ENCODE measurements around the gene KRTAP4-3. TPM values are rescaled to one million over a fixed set of nuclear protein-coding genes. Genes with fewer than 3 reads are reported as not detected.

KRTAP4-3 gene
- total RNA-seq, 1 experiment from 2014 or later, result not detected

DNA sequence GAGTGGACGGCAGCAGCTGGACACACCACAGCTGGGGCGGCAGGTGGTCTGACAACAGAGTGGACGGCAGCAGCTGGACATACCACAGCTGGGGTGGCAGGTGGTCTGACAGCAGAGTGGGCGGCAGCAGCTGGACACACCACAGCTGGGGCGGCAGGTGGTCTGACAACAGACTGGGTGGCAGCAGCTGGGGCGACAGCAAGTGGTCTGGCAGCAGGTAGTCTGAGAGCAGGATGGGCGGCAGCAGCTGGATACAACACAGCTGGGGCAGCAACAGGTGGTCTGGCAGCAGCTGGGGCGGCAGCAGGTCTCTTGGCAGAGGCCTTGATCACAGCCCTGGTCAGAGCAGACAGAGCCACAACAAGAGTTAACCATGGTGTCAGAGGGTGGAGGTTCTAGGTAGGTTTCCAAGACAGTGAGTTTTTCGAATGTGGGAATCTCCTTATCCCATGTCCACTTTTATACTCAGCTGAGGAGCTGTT is 16.5 kb upstream of the KRTAP4-3 start, which contains the start of gene KRTAP4-1:
Gene KRTAP4-1 (minus strand): TSS at position 432 of the 482 bp plus-strand sequence. CDS start 57 bp downstream, at position 375.
- intact Hi-C loops (cut with micrococcal nuclease; ENCODE audit: unreplicated experiment) (no loop called here), in situ Hi-C loops (cut with HindIII; ENCODE audit: low pct_unique_long_range_greater_than_20kb, low sequenced_read_pairs) (no loop called here)
- ChIA-PET CTCF (no interaction called here), POLR2A (no interaction called here)
- H3K27me3 ChIP-seq (ENCODE audit: control insufficient read depth, insufficient read depth, low read length), result peaks cover 6% of the 10 kb centered on the region; the same call in 1 of the 2 replicates
- H3K4me1 ChIP-seq (ENCODE audit: control insufficient read depth, insufficient read depth, low read length), result no peaks in the 10 kb centered on the region
- H3K27ac ChIP-seq (ENCODE audit: low read length), result no peak within 1 kb of the TSS
- TF ChIP-seq POLR2AphosphoS5 (IDR thresholded peaks at IDR 0.05; ENCODE audit: low read depth, low read length) (no peak), SIN3A (IDR thresholded peaks at IDR 0.05; ENCODE audit: borderline replicate concordance, insufficient read depth, low read depth, low read length) (no peak), TCF7L2 (IDR thresholded peaks at IDR 0.05; ENCODE audit: low read depth, low read length) (no peak), CTCF (IDR thresholded peaks at IDR 0.05) (no peak)
- TF ChIP-seq, protein P1, sequence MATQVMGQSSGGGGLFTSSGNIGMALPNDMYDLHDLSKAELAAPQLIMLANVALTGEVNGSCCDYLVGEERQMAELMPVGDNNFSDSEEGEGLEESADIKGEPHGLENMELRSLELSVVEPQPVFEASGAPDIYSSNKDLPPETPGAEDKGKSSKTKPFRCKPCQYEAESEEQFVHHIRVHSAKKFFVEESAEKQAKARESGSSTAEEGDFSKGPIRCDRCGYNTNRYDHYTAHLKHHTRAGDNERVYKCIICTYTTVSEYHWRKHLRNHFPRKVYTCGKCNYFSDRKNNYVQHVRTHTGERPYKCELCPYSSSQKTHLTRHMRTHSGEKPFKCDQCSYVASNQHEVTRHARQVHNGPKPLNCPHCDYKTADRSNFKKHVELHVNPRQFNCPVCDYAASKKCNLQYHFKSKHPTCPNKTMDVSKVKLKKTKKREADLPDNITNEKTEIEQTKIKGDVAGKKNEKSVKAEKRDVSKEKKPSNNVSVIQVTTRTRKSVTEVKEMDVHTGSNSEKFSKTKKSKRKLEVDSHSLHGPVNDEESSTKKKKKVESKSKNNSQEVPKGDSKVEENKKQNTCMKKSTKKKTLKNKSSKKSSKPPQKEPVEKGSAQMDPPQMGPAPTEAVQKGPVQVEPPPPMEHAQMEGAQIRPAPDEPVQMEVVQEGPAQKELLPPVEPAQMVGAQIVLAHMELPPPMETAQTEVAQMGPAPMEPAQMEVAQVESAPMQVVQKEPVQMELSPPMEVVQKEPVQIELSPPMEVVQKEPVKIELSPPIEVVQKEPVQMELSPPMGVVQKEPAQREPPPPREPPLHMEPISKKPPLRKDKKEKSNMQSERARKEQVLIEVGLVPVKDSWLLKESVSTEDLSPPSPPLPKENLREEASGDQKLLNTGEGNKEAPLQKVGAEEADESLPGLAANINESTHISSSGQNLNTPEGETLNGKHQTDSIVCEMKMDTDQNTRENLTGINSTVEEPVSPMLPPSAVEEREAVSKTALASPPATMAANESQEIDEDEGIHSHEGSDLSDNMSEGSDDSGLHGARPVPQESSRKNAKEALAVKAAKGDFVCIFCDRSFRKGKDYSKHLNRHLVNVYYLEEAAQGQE (IDR thresholded peaks at IDR 0.05; ENCODE audit: insufficient read depth in 1 of 2, low read depth in 2 of 2, low read length in 1 of 2), result no peak
- H3K36me3 ChIP-seq (ENCODE audit: control insufficient read depth, insufficient read depth, low read length), result no peaks in the 10 kb centered on the region
- H3K4me3 ChIP-seq (ENCODE audit: low read depth in 2 of 2, low read length in 2 of 2), result no peak within 1 kb of the TSS
- no TSS peak for BruUV-seq (replicated peaks)
- ATAC-seq, result no peak
- no peaks in the 10 kb centered on the region for H3K9me3 ChIP-seq (ENCODE audit: control insufficient read depth, insufficient read depth, low read depth, low read length)
- DNase-seq (ENCODE audit: low read depth, low spot score), result no peak

DNA sequence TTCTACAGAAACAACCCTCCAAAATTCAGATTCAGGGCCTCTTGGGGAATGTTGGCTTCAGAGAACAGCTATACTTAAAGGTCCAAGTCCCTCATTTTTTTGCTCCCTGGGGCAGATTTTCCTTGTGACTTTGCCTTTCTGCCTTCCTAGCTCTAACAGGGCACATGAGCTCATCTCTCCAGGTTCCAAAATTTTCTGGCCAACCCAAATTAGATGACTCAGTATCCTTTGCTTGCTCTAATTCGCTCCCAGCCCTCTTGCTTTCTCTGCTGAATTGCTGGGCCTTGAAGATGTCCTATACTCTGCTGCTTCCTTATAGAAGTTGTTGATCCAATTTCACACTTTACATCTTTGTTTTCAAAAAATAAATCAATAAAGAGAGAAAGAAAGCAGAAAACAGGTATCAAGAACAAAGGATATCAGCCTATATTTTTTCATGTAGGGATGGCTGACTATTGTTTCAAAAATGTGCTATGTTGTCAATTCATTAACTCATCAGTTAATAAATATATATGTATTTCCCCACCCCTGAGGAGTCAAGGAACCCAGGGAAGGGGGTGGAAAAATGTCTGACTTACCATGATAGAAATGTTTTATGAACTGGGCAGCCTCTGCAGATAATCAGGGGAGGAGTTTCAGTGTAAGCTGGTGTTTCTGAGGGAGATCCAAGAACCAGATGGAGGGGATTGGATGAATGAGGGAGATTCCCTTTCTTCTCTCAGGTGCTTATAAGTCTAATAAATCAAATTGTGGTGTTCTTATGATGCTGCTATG is 11.0 kb upstream of the KRTAP4-3 start:
- intact Hi-C loops (cut with micrococcal nuclease; ENCODE audit: unreplicated experiment), result no loop called here
- no TSS peak for BruUV-seq (replicated peaks)
- CTCF ChIA-PET, result no interaction called here

More for the DNA sequence above, 11.0 kb upstream of the KRTAP4-3 start:
- ATAC-seq (no peak), DNase-seq (ENCODE audit: low read depth, low spot score) (no peak)
- Histone ChIP-seq H3K4me3 (ENCODE audit: low read depth in 2 of 2, low read length in 2 of 2) (no peak overlapping the region), H3K4me1 (ENCODE audit: control insufficient read depth, insufficient read depth, low read length) (no peaks in the 10 kb centered on the region), H3K9me3 (ENCODE audit: control insufficient read depth, insufficient read depth, low read depth, low read length) (no peaks in the 10 kb centered on the region), H3K27me3 (ENCODE audit: control insufficient read depth, insufficient read depth, low read length) (peaks cover 15% of the 10 kb centered on the region), H3K36me3 (ENCODE audit: control insufficient read depth, insufficient read depth, low read length) (no peaks in the 10 kb centered on the region), H3K27ac (ENCODE audit: low read length) (no peak overlapping the region)
- in situ Hi-C loops (cut with HindIII; ENCODE audit: low pct_unique_long_range_greater_than_20kb, low sequenced_read_pairs), result no loop called here
- TF ChIP-seq POLR2AphosphoS5 (IDR thresholded peaks at IDR 0.05; ENCODE audit: low read depth, low read length) (no peak), TCF7L2 (IDR thresholded peaks at IDR 0.05; ENCODE audit: low read depth, low read length) (no peak), SIN3A (IDR thresholded peaks at IDR 0.05; ENCODE audit: borderline replicate concordance, insufficient read depth, low read depth, low read length) (no peak), CTCF (IDR thresholded peaks at IDR 0.05) (no peak)
- TF ChIP-seq, protein P1 (IDR thresholded peaks at IDR 0.05; ENCODE audit: insufficient read depth in 1 of 2, low read depth in 2 of 2, low read length in 1 of 2), result no peak
- POLR2A ChIA-PET, result no interaction called here
